GM12864 (cell line): Measurements from ENCODE around the gene SYT11.
"Not testable (repeated sequence)": the region's sequence is repeated elsewhere in the genome, so short reads cannot be mapped to it uniquely, and the experiment has no call there.

Source experiments
- DNase-seq: peaks from one replicate; pipeline ENCODE4 v3.0.0-alpha.2; 2011; ENCODE audit warnings: low read depth
- H3K4me3 ChIP-seq: 2 replicates; pipeline ENCODE4 v1.5.1; 2011; ENCODE audit warnings: mild to moderate bottlenecking, low read depth, low read length, control low read depth
- CTCF ChIP-seq: IDR thresholded peaks from 2 replicates; pipeline ENCODE4 v1.5.1; 2011; ENCODE audit warnings: low read depth, mild to moderate bottlenecking, moderate library complexity, low read length, control low read depth, inconsistent platforms; ENCODE audit errors: missing control alignments

SYT11 gene

GRCh38 chr1:155833665-155834295 is 25.6 kb upstream of the SYT11 start:
- H3K4me3 ChIP-seq: no peak overlapping the region
- no peak for TF ChIP-seq CTCF
- no peak for DNase-seq

DNA sequence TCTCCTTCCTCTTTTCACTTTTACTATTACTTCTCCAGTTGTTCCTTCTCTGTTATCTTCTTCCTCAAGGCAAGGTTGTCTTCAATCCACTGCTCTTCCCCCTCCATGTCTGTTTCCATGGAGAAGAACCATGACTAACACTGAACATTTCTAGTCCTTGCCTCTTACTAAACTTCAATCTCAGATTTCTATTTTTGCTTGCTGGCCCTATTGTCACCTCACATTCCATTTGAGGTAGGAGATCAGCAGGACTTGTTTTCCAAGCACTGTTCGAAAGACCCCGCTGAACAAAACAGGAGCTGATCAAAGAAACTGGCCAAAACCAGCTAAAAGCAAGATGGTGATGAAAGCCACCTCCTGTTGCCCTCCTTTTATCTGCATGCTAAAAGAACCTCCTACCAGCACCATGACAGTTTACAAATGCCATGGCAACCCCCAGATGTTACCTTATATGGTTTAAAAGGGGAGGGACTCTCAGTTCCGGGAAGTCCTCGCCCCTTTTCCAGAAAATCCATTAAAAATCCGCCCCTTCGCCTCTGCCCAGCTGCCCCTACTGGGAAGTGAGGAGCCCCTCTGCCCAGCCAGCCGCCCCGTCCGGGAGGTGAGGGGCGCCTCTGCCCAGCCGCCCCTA is 25.0 kb upstream of the SYT11 start:
- TF ChIP-seq CTCF: no peak
- no peak for DNase-seq
- no peak overlapping the region for H3K4me3 ChIP-seq

GRCh38 chr1:155834927-155835399 is 24.4 kb upstream of the SYT11 start:
- H3K4me3 ChIP-seq, DNase-seq: not testable (repeated sequence)

DNA sequence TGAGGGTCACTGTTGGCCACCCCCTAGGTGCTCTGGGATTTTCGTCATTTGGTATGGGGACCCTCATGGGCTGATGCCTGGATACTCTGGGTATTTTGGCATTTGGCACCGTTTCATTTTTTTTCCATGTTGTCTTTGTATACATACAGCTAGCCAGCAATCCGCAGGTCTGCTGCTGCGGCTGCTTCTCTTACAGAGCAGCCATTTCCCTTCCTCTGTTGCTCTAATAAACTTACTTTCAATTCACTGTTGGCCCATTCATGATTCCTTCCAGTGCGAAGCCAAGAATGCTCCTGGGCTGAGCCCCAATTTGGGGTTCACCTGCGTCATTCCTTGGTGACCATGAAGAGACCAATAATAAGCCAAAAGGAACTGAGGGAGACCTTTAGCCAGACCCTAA is 23.8 kb upstream of the SYT11 start:
- H3K4me3 ChIP-seq: no peak overlapping the region
- no peak for DNase-seq
- no peak for TF ChIP-seq CTCF

DNA sequence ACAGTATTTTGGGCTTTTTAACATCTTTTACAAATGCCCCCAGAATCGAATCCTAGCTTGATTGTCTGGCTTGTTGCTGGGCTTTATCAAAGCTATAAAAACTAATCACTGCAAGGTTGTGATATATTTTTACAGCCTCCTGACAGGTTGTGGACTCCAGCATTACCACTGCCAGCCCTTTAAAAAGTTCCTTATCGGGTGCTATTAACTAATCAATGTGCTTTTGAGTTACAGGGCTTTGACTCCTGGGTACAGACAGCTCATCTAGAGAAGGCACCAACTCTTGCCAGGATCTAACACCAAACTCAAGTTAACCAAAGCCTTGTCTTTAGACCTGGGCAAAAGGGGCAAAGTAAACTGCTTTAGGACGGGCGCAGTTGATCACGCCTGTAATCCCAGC is 19.0 kb upstream of the SYT11 start:
- no peak for DNase-seq
- H3K4me3 ChIP-seq: no peak overlapping the region
- no peak for TF ChIP-seq CTCF

- H3K4me3 ChIP-seq: no peak overlapping the region
- TF ChIP-seq CTCF: no peak
- no peak for DNase-seq
Observed at GRCh38 chr1:155844860-155845421, 14.4 kb upstream of the SYT11 start.

DNA sequence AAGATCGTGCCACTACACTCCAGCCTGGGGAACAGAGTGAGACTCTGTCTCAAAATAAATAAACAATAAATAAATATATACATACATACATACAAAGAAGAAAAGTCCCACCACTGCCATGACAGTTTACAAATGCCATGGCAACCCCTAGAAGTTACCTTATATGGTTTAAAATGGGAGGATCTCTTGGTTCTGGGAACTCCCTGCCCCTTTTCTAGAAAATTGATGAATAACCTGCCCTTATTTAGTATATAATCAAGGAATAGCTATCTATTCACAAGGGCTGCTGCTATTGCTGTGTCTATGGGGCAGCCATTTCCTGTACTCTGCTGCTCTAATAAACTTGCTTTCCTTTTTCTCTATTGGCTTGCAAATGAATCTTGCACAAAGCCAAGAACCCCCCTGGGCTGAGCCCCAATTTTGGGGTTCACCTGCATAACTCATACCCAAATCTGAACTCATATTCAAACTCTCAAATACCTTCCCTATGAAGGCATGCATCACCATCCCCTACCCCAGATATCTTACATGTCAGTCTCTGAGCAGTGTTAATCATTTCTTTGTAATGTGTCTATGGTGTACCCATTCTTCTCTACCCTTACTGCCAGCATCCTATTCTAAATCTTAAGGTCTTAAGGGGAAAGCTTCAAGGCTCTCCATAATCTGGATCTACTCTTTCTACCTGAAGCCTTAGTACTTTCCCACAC is 11.4 kb upstream of the SYT11 start:
- DNase-seq: no peak
- no peak for TF ChIP-seq CTCF
- no peak overlapping the region for H3K4me3 ChIP-seq
